ENCODE data around the gene TMEM14C. TPM values are rescaled to one million over a fixed set of nuclear protein-coding genes. Genes with fewer than 3 reads are reported as not detected.

TMEM14C gene
- total and polyA plus RNA-seq, 2 experiments from 2014 or later = 123 to 232 TPM

DNA sequence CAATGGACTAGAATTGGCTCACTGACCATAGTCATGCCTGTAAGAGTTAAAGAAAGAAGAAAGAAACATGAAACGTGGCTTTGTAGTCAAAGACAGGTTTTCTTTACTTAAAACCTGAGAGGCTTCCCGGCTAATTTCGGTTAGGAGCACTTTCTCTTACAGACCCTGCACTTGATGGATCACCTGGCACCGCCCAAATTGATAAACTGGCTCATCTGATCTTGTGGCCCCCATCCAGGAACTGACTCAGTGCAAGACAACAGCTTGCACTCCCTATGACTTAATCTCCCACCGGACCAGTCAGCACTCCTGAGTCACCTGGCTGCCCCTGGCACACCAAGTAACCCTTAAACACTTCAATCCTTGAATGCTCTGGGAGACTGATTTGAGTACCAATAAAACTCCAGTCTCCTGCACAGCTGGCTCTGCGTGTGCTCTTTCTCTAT, 37.0 kb downstream of the TMEM14C start:
- Histone ChIP-seq H3K36me3 (ENCODE audit: insufficient read depth) (peaks cover 18% of the 10 kb centered on the region), H3K4me1 (ENCODE audit: insufficient read depth) (no peaks in the 10 kb centered on the region), H3K79me2 (replicated peaks; ENCODE audit: insufficient read depth) (peaks cover 30% of the 10 kb centered on the region), H3K27me3 (ENCODE audit: insufficient read depth) (no peaks in the 10 kb centered on the region), H3K27ac (ENCODE audit: low read depth) (no peak overlapping the region), H2AFZ (no peak overlapping the region), H4K20me1 (replicated peaks; ENCODE audit: insufficient read depth) (peaks cover 23% of the 10 kb centered on the region), H3F3A (replicated peaks; ENCODE audit: low read depth) (no peaks in the 10 kb centered on the region), H3K9me2 (ENCODE audit: insufficient read depth) (no peaks in the 10 kb centered on the region), H3K4me2 (no peak overlapping the region), H3K4me3 (no peak overlapping the region)
- Mint-ChIP-seq H3K4me1 (peaks cover 3% of the 10 kb centered on the region; the same call in 2 of the 3 replicates), H3K27ac (peak overlapping the region; percentile 85), H3K4me3 (no peak overlapping the region), H3K27me3 (ENCODE audit: insufficient read depth, low read depth, poor library complexity) (no peaks in the 10 kb centered on the region), H3K9me3 (no peaks in the 10 kb centered on the region; the same call in 2 of the 3 replicates), H3K36me3 (ENCODE audit: low read depth) (peaks cover 64% of the 10 kb centered on the region)
- TF ChIP-seq EZH2 (IDR thresholded peaks at IDR 0.05; ENCODE audit: low read depth, unreplicated experiment) = no peak
- DNase-seq (ENCODE audit: low spot score) (no peak), ATAC-seq (no peak)

DNA sequence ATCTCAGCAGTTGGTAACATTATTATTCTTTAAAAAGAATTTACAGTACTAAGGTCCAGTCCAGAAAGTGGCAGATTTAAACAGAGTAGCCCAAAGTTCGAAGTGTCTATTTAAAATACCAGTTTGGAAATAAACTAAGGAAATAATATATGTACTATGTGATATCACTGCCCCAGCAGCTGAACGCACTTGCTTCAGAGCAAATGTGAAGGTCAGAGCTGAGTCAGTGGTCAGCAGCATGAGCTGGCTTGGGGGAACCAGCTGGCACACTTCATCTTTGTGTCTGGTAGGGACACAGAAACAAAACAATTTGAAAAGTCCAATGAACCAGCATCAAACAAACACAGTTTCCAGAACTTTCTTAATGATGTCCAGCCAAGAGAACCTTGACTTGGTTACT, 40.1 kb downstream of the TMEM14C start:
- no peaks in the 10 kb centered on the region; the same call in 2 of the 3 replicates for H3K9me3 Mint-ChIP-seq
- no peaks in the 10 kb centered on the region for H3K27me3 Mint-ChIP-seq (ENCODE audit: insufficient read depth, low read depth, poor library complexity)
- H3K4me3 ChIP-seq = no peak overlapping the region
- peaks cover 9% of the 10 kb centered on the region for H3K79me2 ChIP-seq (replicated peaks; ENCODE audit: insufficient read depth)
- H3K36me3 ChIP-seq (ENCODE audit: insufficient read depth) = no peaks in the 10 kb centered on the region
- H3K4me1 ChIP-seq (ENCODE audit: insufficient read depth) = no peaks in the 10 kb centered on the region
- H3K27ac Mint-ChIP-seq = no peak overlapping the region
- no peak overlapping the region for H3K27ac ChIP-seq (ENCODE audit: low read depth)
- H3K27me3 ChIP-seq (ENCODE audit: insufficient read depth) = no peaks in the 10 kb centered on the region
- H2AFZ ChIP-seq = no peak overlapping the region
- H3K36me3 Mint-ChIP-seq (ENCODE audit: low read depth) = peaks cover 35% of the 10 kb centered on the region
- peaks cover 3% of the 10 kb centered on the region; the same call in 2 of the 3 replicates for H3K4me1 Mint-ChIP-seq
- no peaks in the 10 kb centered on the region for H3K9me2 ChIP-seq (ENCODE audit: insufficient read depth)
- no peak overlapping the region for H3K4me3 Mint-ChIP-seq
- no peaks in the 10 kb centered on the region for H3F3A ChIP-seq (replicated peaks; ENCODE audit: low read depth)
- no peak for DNase-seq (ENCODE audit: low spot score)
- ATAC-seq = no peak
- peaks cover 16% of the 10 kb centered on the region for H4K20me1 ChIP-seq (replicated peaks; ENCODE audit: insufficient read depth)
- H3K4me2 ChIP-seq = no peak overlapping the region
- no peak for TF ChIP-seq POLR2AphosphoS5 (IDR thresholded peaks at IDR 0.05; ENCODE audit: low read depth)
- TF ChIP-seq, protein P1, sequence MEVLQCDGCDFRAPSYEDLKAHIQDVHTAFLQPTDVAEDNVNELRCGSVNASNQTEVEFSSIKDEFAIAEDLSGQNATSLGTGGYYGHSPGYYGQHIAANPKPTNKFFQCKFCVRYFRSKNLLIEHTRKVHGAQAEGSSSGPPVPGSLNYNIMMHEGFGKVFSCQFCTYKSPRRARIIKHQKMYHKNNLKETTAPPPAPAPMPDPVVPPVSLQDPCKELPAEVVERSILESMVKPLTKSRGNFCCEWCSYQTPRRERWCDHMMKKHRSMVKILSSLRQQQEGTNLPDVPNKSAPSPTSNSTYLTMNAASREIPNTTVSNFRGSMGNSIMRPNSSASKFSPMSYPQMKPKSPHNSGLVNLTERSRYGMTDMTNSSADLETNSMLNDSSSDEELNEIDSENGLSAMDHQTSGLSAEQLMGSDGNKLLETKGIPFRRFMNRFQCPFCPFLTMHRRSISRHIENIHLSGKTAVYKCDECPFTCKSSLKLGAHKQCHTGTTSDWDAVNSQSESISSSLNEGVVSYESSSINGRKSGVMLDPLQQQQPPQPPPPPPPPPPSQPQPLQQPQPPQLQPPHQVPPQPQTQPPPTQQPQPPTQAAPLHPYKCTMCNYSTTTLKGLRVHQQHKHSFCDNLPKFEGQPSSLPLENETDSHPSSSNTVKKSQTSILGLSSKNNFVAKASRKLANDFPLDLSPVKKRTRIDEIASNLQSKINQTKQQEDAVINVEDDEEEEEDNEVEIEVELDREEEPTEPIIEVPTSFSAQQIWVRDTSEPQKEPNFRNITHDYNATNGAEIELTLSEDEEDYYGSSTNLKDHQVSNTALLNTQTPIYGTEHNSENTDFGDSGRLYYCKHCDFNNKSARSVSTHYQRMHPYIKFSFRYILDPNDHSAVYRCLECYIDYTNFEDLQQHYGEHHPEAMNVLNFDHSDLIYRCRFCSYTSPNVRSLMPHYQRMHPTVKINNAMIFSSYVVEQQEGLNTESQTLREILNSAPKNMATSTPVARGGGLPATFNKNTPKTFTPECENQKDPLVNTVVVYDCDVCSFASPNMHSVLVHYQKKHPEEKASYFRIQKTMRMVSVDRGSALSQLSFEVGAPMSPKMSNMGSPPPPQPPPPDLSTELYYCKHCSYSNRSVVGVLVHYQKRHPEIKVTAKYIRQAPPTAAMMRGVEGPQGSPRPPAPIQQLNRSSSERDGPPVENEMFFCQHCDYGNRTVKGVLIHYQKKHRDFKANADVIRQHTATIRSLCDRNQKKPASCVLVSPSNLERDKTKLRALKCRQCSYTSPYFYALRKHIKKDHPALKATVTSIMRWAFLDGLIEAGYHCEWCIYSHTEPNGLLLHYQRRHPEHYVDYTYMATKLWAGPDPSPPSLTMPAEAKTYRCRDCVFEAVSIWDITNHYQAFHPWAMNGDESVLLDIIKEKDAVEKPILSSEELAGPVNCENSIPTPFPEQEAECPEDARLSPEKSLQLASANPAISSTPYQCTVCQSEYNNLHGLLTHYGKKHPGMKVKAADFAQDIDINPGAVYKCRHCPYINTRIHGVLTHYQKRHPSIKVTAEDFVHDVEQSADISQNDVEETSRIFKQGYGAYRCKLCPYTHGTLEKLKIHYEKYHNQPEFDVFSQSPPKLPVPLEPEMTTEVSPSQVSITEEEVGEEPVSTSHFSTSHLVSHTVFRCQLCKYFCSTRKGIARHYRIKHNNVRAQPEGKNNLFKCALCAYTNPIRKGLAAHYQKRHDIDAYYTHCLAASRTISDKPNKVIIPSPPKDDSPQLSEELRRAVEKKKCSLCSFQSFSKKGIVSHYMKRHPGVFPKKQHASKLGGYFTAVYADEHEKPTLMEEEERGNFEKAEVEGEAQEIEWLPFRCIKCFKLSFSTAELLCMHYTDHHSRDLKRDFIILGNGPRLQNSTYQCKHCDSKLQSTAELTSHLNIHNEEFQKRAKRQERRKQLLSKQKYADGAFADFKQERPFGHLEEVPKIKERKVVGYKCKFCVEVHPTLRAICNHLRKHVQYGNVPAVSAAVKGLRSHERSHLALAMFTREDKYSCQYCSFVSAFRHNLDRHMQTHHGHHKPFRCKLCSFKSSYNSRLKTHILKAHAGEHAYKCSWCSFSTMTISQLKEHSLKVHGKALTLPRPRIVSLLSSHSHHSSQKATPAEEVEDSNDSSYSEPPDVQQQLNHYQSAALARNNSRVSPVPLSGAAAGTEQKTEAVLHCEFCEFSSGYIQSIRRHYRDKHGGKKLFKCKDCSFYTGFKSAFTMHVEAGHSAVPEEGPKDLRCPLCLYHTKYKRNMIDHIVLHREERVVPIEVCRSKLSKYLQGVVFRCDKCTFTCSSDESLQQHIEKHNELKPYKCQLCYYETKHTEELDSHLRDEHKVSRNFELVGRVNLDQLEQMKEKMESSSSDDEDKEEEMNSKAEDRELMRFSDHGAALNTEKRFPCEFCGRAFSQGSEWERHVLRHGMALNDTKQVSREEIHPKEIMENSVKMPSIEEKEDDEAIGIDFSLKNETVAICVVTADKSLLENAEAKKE (CRISPR knock-in tag; IDR thresholded peaks at IDR 0.05) = no peak
- TF ChIP-seq ZNF331 (CRISPR knock-in tag; IDR thresholded peaks at IDR 0.05; ENCODE audit: low read depth) = no peak
- no peak for TF ChIP-seq JUNB (IDR thresholded peaks at IDR 0.05; ENCODE audit: unreplicated experiment)
- TF ChIP-seq STAT1 (IDR thresholded peaks at IDR 0.05; ENCODE audit: unreplicated experiment) = no peak
- TF ChIP-seq, protein P2, sequence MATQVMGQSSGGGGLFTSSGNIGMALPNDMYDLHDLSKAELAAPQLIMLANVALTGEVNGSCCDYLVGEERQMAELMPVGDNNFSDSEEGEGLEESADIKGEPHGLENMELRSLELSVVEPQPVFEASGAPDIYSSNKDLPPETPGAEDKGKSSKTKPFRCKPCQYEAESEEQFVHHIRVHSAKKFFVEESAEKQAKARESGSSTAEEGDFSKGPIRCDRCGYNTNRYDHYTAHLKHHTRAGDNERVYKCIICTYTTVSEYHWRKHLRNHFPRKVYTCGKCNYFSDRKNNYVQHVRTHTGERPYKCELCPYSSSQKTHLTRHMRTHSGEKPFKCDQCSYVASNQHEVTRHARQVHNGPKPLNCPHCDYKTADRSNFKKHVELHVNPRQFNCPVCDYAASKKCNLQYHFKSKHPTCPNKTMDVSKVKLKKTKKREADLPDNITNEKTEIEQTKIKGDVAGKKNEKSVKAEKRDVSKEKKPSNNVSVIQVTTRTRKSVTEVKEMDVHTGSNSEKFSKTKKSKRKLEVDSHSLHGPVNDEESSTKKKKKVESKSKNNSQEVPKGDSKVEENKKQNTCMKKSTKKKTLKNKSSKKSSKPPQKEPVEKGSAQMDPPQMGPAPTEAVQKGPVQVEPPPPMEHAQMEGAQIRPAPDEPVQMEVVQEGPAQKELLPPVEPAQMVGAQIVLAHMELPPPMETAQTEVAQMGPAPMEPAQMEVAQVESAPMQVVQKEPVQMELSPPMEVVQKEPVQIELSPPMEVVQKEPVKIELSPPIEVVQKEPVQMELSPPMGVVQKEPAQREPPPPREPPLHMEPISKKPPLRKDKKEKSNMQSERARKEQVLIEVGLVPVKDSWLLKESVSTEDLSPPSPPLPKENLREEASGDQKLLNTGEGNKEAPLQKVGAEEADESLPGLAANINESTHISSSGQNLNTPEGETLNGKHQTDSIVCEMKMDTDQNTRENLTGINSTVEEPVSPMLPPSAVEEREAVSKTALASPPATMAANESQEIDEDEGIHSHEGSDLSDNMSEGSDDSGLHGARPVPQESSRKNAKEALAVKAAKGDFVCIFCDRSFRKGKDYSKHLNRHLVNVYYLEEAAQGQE (IDR thresholded peaks at IDR 0.05; ENCODE audit: unreplicated experiment) = no peak
- TF ChIP-seq, protein P3, sequence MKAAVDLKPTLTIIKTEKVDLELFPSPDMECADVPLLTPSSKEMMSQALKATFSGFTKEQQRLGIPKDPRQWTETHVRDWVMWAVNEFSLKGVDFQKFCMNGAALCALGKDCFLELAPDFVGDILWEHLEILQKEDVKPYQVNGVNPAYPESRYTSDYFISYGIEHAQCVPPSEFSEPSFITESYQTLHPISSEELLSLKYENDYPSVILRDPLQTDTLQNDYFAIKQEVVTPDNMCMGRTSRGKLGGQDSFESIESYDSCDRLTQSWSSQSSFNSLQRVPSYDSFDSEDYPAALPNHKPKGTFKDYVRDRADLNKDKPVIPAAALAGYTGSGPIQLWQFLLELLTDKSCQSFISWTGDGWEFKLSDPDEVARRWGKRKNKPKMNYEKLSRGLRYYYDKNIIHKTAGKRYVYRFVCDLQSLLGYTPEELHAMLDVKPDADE (IDR thresholded peaks at IDR 0.05) = no peak
- TF ChIP-seq ZNF114 (CRISPR knock-in tag; IDR thresholded peaks at IDR 0.05) = no peak
- TF ChIP-seq, protein P4, sequence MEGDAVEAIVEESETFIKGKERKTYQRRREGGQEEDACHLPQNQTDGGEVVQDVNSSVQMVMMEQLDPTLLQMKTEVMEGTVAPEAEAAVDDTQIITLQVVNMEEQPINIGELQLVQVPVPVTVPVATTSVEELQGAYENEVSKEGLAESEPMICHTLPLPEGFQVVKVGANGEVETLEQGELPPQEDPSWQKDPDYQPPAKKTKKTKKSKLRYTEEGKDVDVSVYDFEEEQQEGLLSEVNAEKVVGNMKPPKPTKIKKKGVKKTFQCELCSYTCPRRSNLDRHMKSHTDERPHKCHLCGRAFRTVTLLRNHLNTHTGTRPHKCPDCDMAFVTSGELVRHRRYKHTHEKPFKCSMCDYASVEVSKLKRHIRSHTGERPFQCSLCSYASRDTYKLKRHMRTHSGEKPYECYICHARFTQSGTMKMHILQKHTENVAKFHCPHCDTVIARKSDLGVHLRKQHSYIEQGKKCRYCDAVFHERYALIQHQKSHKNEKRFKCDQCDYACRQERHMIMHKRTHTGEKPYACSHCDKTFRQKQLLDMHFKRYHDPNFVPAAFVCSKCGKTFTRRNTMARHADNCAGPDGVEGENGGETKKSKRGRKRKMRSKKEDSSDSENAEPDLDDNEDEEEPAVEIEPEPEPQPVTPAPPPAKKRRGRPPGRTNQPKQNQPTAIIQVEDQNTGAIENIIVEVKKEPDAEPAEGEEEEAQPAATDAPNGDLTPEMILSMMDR (conservative IDR thresholded peaks at IDR 0.05; ENCODE audit: low read depth in 2 of 2) = no peak

Measured in GM23338 (cell line).